Motor neuron (in vitro differentiated cells): ENCODE data around the gene CA12. TPM values are rescaled to one million over a fixed set of nuclear protein-coding genes. Genes with fewer than 3 reads are reported as not detected.
A peak's percentile ranks its signal among the peaks of the same experiment; 100 is the strongest.

Source experiments
- ATAC-seq, 8 experiments: fragments of 200-7000 bp; cut with Tn5 transposase; replicated peaks in 6 of 8; 2 replicates each; pipeline ENCODE4 v1.8.0; 2021; ENCODE audit warnings: mild to moderate bottlenecking in 8 of 8, moderate library complexity in 8 of 8
- H3K27ac ChIP-seq, 2 donors: fragments of 250-450 bp; sonication (Bioruptor Pico); 2 replicates each; pipeline ENCODE4 v1.9.0; 2021; ENCODE audit warnings: antibody characterized with exemption in 2 of 2, mild to moderate bottlenecking in 2 of 2, moderate library complexity in 1 of 2
- H3K4me1 ChIP-seq, 2 donors: fragments of 250-450 bp; sonication (Bioruptor Pico); replicated peaks in 1 of 2; 2 replicates each; pipeline ENCODE4 v1.6.1; 2021; ENCODE audit warnings: antibody characterized with exemption in 2 of 2, mild to moderate bottlenecking in 2 of 2, moderate library complexity in 1 of 2
- H3K4me3 ChIP-seq, 5 donors: fragments of 250-450 bp; sonication (Bioruptor Pico); 2 replicates each; pipeline ENCODE4 v1.9.0; 2021; ENCODE audit warnings: antibody characterized with exemption in 5 of 5, mild to moderate bottlenecking in 5 of 5, moderate library complexity in 4 of 5
- WGBS, 10 experiments: fragments of 450-650 bp; shearing (Covaris generic); methylation state at CpG; one replicate each; pipeline ENCODE4 v1.0.0; 2022; 5-methylcytosine and 5-hydroxymethylcytosine counted together
- in situ Hi-C, 9 experiments: fragments of 400-800 bp; cut with MboI; loops; one replicate each; pipeline ENCODE4 v1.15.0; 2021; ENCODE audit warnings: low sequenced_read_pairs in 9 of 9, low pct_unique_long_range_greater_than_20kb in 2 of 9; ENCODE audit not compliant: unreplicated experiment in 9 of 9
- total RNA-seq, 8 experiments: library from RNA; unstranded; fragments of 300-600 nt; gene quantifications; 2 replicates each; pipeline versions ENCODE4 v1.2.3 to v1.2.4, GENCODE V29; 2022

Gene CA12
- total RNA-seq, 8 experiments from 2014 or later, result 0.13 to 40.3 (median 2.8) TPM

DNA sequence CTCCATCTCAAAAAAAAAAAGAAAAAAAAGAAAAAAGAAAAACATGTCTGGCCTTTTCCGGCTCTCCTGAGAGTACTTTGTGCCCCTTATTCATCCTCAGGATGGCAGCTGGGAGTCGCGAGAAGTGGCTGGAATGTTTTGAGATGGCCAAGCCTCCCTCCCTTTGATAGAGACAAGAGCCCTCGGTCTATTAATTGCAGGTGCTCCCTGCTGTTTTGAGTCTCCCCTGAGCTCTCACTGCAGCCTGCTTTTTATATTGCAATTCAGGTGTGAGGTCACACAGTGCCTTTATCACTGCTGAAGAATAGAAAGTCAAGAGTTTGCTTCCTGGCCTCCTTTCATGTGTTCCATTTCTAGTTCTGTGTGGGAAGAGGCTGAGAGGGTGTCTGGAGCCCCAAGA is 10.9 kb downstream of the CA12 start:
- no peak overlapping the region for H3K27ac ChIP-seq
- 63 to 94% (median 80%) methylated on average over 1 to 4 of the region's 4 CpGs; no CpG with 5 or more reads in 5 of the 10 experiments for WGBS, 10 experiments
- peaks cover 7 to 22% of the 10 kb centered on the region in 2 donors for H3K4me1 ChIP-seq
- in situ Hi-C loops, result no loop called here
- no peak overlapping the region for H3K4me3 ChIP-seq
- ATAC-seq, result no peak

DNA sequence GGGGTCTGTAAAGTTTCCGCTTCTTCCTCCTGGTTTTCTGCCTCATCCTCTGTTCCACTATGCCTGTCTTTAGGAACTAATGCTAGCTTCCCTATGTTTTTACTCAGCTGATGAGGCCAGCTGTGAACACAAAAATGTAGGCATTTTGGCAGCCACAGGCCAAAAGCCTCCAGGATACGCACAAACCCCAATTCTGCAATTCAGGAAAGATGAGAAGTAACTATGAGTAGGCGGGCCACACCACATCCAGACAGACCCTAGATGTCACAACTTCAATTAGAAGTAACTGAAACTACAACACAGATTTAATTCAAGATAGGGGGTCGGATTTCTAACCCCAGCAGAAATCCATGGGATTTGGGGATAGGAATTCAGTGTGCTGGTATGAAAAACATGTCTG is 11.9 kb downstream of the CA12 start:
- no peak overlapping the region for H3K4me3 ChIP-seq
- H3K4me1 ChIP-seq, result peaks cover 3 to 18% of the 10 kb centered on the region in 2 donors
- ATAC-seq, result no peak
- 20 to 100% (median 86%) methylated on average over 1 to 4 of the region's 4 CpGs; no CpG with 5 or more reads in 2 of the 10 experiments for WGBS, 10 experiments
- in situ Hi-C loops, result no loop called here
- no peak overlapping the region for H3K27ac ChIP-seq

DNA sequence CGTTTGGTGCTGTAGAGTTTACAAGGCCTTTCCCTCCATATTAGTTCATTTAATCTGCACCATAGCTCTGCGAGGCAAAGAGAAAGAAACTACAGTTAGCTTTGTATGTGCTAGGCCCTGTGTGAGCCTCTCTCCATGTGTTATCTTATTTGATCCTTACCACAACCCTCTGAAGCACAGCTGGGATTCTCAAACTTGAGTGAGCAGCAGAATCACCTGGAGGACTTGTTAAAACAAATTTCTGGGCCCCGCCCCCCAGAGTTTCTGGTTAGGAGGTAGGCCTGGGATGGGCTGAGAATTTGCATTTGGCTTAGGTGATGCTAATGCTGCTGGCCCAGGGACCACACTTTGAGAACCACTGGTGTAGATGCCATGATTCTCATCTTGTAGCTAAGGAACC is 12.3 kb downstream of the CA12 start:
- 83 to 100% (median 92%) methylated on average over 1 to 3 of the region's 3 CpGs; no CpG with 5 or more reads in 2 of the 10 experiments for WGBS, 10 experiments
- Histone ChIP-seq H3K4me1 (peaks cover 0 to 13% of the 10 kb centered on the region in 2 donors), H3K4me3 (no peak overlapping the region), H3K27ac (no peak overlapping the region)
- in situ Hi-C loops, result no loop called here
- no peak for ATAC-seq

DNA sequence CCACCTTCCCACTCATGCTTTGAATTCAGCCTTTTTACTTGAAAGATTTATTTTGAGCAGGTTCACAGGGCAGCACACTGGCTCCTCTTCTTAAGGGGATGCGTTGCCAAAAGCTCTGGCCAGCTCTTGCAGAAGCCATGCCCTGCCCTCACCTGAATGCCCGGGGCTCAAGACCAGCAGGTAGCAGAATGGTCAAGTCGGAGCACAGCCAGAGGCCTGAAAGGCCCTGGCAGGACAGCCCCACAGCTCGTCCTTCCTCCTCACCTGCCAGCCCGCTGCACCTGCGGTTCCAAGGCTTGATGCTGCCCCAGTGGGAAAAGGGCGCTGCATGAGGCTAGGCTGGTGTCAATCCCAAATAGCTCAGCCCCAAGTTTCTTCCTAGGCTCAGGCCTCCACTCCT is 13.1 kb downstream of the CA12 start:
- in situ Hi-C loops, result no loop called here
- H3K4me1 ChIP-seq, result peaks cover 0 to 8% of the 10 kb centered on the region in 2 donors
- no peak overlapping the region for H3K27ac ChIP-seq
- no peak for ATAC-seq
- no peak overlapping the region for H3K4me3 ChIP-seq
- 95 to 100% (median 100%) methylated on average over 1 to 6 of the region's 7 CpGs; no CpG with 5 or more reads in 5 of the 10 experiments for WGBS, 10 experiments

DNA sequence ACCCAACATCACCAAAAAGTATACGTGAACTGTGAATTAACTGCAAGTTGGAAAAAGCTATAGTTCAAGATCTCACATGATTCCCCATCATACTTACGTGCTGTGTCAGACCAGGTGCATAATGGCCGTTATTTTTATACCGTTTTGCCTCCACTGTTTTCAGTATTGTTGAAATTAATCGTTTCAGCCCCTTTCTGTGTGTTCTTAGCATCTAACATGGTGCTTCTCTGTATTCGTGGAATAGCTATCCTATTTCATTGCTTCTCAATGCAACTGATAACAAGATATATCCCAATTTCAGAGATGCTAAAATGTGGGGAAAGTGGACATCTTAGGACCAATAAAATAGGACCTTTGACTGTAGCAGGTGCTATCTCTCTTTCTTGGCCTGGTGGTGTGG is 13.7 kb downstream of the CA12 start:
- WGBS, 10 experiments, result 40 to 100% (median 90%) methylated on average over 1 to 6 of the region's 6 CpGs
- H3K27ac ChIP-seq, result no peak overlapping the region
- peaks cover 0 to 8% of the 10 kb centered on the region in 2 donors for H3K4me1 ChIP-seq
- H3K4me3 ChIP-seq, result no peak overlapping the region
- in situ Hi-C loops, result no loop called here
- no peak for ATAC-seq

DNA sequence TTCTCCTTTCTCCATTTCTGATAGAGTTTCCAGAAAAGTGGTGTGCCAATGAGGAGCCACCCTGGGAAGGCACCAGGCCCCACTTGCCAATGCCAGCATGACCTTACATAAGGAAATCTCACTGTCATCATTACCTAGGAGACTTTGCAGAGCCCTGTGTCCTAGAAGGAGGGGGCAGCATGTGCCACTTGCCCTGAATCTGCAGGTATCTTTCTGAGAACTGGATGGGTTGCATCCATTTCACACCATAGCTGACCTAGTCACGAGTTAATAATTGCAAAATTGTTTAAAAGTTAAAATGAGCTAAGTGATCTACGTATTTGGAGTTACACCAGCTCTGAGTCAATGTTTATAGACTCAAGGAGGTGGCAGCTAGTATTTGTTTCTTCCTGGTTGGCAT is 14.3 kb downstream of the CA12 start:
- ATAC-seq, result no peak
- WGBS, 10 experiments, result 35 to 100% (median 89%) methylated on average over 1 to 2 of the region's 2 CpGs; no CpG with 5 or more reads in 3 of the 10 experiments
- H3K4me1 ChIP-seq, result peaks cover 2 to 6% of the 10 kb centered on the region in 2 donors
- in situ Hi-C loops, result no loop called here
- H3K4me3 ChIP-seq, result no peak overlapping the region
- no peak overlapping the region for H3K27ac ChIP-seq

DNA sequence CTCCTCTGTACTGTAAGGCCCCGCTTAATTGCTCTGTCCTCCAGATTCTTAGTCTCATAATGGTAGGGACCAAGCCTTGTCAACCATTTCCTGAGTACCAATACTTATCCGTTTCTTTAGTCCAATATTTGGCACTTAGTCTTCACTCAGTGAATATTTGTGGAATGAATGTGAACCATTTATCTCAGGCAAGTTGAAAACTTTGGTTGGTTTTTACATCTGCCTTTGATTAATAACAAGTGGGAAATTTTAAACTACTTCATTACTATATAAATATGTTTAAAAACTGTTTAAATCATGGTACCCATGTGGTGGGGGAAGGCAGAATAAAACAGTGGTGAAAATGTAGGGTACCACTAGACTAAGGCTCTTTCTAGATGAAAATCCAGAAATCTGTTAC is 15.2 kb downstream of the CA12 start:
- in situ Hi-C loops, result no loop called here
- Histone ChIP-seq H3K27ac (no peak overlapping the region), H3K4me3 (no peak overlapping the region), H3K4me1 (peaks cover 0 to 2% of the 10 kb centered on the region in 2 donors)
- 58 to 100% (median 100%) methylated on average over 1 to 2 of the region's 2 CpGs; no CpG with 5 or more reads in 2 of the 10 experiments for WGBS, 10 experiments
- ATAC-seq, result no peak

DNA sequence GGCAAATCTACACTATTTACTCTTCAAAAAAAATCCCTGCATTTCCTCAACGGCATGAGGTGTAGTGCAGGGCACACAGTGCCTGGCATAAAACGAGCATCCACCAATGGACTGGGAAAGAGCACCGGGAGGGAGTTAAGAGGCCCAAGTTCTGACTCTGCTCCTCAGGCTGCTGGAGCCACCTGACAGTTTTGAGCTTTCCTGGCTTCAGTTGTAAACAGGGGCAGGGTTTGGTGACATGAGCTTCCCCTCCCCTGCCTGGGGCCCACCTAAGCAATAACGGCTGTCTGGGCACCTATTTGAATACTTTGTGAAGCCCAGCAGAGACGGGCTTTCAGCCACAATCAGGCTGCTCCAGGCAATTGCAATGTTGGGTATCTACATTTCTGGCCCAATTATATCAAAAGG is 16.4 kb downstream of the CA12 start:
- ATAC-seq, result peak in 1 of 8 experiments; percentile 20
- H3K4me3 ChIP-seq, result no peak overlapping the region
- 41 to 100% (median 71%) methylated on average over 1 to 5 of the region's 5 CpGs; no CpG with 5 or more reads in 3 of the 10 experiments for WGBS, 10 experiments
- in situ Hi-C loops, result no loop called here
- peaks cover 0 to 2% of the 10 kb centered on the region in 2 donors for H3K4me1 ChIP-seq
- H3K27ac ChIP-seq, result no peak overlapping the region

DNA sequence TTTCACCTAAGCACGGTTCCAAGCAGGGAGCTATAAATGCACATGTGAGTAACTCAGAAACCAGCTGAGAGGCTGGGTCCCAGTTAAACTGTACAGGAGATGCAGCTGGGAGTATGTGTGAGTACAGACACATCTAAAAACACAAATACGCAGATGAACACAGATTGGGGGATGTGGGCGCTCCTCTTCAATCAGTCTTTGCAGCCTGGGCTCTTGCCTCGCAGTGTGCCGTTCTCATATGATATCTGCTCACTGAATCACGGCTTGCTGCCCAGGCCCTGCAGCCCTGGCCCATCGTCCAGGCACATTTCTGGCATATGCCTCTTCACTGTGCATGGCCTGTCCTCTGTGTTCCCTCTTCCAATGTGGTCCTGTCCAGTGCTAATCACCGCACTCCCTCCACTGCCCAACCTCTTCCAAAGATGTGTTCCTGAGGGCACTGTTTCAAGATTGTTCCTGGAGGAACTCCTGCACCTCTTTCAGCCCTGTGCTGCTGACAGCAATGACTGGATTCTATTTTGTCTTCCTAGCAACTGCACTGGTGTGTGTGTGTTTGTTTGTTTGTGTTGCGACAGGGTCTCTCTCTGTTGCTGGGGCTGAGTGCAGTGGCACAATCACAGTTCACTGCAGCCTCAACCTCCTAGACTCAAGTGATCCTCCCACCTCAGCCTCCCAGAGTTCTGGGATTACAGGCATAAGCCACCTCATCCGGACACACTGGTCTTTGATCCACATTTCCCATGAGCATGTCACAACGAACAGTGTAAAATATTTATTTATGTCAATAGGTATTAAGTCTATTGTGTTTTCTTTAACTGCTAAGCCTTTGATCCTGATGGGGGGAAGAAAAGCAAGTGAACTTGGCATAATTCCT is 17.0 kb downstream of the CA12 start:
- no peak overlapping the region for H3K27ac ChIP-seq
- WGBS, 10 experiments, result 64 to 100% (median 94%) methylated on average over 1 to 8 of the region's 11 CpGs; no CpG with 5 or more reads in 1 of the 10 experiments
- in situ Hi-C loops, result no loop called here
- ATAC-seq, result peak in 2 of 8 experiments; percentile 55 to 70
- H3K4me3 ChIP-seq, result no peak overlapping the region
- peaks cover 0 to 2% of the 10 kb centered on the region in 2 donors for H3K4me1 ChIP-seq

DNA sequence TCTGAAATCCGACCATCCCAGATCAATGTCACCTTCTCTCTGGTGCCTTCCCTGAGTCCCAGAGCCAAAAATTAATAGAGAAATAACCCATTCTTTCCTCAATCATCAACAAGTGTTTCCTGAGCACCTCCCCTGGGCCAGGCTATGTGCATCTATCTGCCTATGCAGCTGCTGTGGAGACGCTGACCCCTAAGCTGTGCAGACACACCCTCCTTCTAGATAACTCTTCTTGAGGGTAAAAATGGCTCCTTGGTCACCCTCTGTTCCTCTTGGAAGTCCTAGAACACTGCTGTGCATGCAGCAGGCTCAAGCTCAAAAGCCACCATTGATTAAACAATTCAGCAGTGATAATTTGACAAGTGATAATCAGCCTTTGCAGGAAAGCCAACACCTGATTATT is 18.4 kb downstream of the CA12 start:
- in situ Hi-C loops, result no loop called here
- 13 to 100% (median 80%) methylated on average over 1 to 2 of the region's 2 CpGs; no CpG with 5 or more reads in 1 of the 10 experiments for WGBS, 10 experiments
- H3K4me1 ChIP-seq, result peaks cover 0 to 2% of the 10 kb centered on the region in 2 donors
- H3K27ac ChIP-seq, result no peak overlapping the region
- ATAC-seq, result no peak
- no peak overlapping the region for H3K4me3 ChIP-seq

DNA sequence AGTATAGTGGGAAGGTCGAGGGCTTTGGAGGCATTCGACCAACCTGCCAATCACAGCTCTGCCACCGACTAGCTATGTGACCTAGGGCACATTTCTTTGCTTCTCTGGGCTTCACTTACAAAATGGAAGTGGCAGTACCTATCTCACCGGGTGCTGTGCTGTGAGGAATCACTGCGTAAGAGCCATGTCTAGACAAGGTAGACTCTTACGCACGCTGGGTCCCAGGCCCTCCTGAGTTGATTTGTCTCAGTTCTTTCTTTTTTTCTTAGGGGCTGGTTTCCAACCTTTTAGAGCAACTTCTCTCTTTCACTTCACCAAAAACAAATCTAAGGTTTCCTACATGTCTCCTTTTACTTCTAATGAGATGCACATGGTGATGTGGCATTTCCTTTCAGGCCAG is 18.8 kb downstream of the CA12 start:
- 77 to 100% (median 83%) methylated on average over 1 to 6 of the region's 7 CpGs; no CpG with 5 or more reads in 2 of the 10 experiments for WGBS, 10 experiments
- no peak for ATAC-seq
- H3K27ac ChIP-seq, result no peak overlapping the region
- peaks cover 0 to 2% of the 10 kb centered on the region in 2 donors for H3K4me1 ChIP-seq
- H3K4me3 ChIP-seq, result no peak overlapping the region
- in situ Hi-C loops, result no loop called here

DNA sequence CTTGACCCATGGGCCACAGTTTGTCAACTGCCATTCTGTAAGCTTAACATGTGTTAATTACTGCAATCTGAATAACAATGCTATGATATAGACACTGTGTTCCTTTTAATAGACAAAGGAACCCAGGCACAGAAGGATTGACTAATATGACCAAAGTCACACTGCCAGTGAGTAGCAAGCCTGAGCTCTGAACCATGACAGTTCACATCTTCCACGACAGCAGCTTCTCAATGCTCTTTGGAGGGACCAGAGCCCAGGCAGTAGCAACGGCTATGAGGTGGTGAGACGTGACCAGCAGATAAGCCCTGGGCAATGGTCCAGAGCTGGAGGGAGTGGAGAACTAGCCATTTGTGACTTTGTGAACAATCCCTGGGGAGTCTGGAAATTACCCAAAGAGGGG is 19.4 kb downstream of the CA12 start:
- 33 to 100% (median 42%) methylated on average over 1 to 2 of the region's 3 CpGs; no CpG with 5 or more reads in 5 of the 10 experiments for WGBS, 10 experiments
- ATAC-seq, result peak in 5 of 8 experiments; percentile 25 to 93 (median 92)
- in situ Hi-C loops, result no loop called here
- H3K4me1 ChIP-seq, result peaks cover 0 to 2% of the 10 kb centered on the region in 2 donors
- no peak overlapping the region for H3K27ac ChIP-seq
- no peak overlapping the region for H3K4me3 ChIP-seq

DNA sequence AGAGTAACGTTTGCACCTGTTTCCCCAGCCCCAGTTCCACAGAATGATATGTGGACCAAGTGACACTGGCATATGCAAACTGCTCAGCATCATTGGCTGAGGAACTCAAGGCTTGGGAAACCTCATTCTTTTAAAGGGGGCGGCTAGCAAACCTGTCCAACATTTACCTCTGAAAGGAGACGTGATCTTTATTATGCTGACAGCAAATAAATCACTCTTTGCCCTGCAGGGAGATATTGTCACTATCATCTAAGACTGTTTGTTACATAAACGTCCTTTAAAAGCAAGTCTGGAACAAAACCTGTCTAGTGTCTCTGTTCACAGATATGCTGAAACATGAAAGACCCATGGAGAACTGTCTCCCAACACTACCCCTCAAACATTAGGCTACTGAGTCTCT is 21.5 kb downstream of the CA12 start:
- WGBS, 10 experiments, result 57 to 85% (median 74%) methylated on average over 1 to 4 of the region's 4 CpGs; no CpG with 5 or more reads in 1 of the 10 experiments
- H3K4me3 ChIP-seq, result no peak overlapping the region
- peaks cover 0 to 2% of the 10 kb centered on the region in 2 donors for H3K4me1 ChIP-seq
- H3K27ac ChIP-seq, result no peak overlapping the region
- no peak for ATAC-seq
- in situ Hi-C loops, result no loop called here
